Activated T-helper 1 cell treated with anti-CD3 and anti-CD28 coated beads, Interleukin-12 subunit alpha, Interleukin-12 subunit beta, Interleukin-2, Interleukin-4 antibody, amounts not matched to agents 30 ng/mL and 10 ng/mL and 1 ng/mL, durations not matched to agents 14 hours and 24 hours and 36 hours (primary cell): ENCODE results near the gene SIDT2. TPM values are rescaled to one million over a fixed set of nuclear protein-coding genes. Genes with fewer than 3 reads are reported as not detected.

Experiments used
- DNase-seq: peaks from one replicate; pipeline ENCODE4 v3.0.0; 2021; ENCODE audit warnings: low spot score
- H3K27ac Mint-ChIP-seq: one replicate; pipeline ENCODE4 v1.8.0; 2021; ENCODE audit warnings: mild to moderate bottlenecking, mixed read lengths
- H3K27me3 Mint-ChIP-seq: one replicate; pipeline ENCODE4 v1.8.0; 2022; ENCODE audit warnings: mild to moderate bottlenecking, moderate library complexity, mixed read lengths; ENCODE audit not compliant: insufficient read depth
- H3K36me3 Mint-ChIP-seq: one replicate; pipeline ENCODE4 v1.8.0; 2021; ENCODE audit warnings: low read depth, mixed read lengths
- H3K4me1 Mint-ChIP-seq: one replicate; pipeline ENCODE4 v1.8.0; 2021; ENCODE audit warnings: low read depth, mixed read lengths
- H3K4me3 Mint-ChIP-seq: one replicate; pipeline ENCODE4 v1.8.0; 2021; ENCODE audit warnings: mild to moderate bottlenecking, moderate library complexity, mixed read lengths
- H3K9me3 Mint-ChIP-seq: one replicate; pipeline ENCODE4 v1.8.0; 2021; ENCODE audit warnings: mixed read lengths
- intact Hi-C: fragments of 100-400 bp; cut with micrococcal nuclease; formaldehyde crosslinking; loops from one replicate; pipeline ENCODE4 v1.15.1; 2024
- total RNA-seq: library from RNA; stranded (reverse); gene quantifications from 2 replicates; pipeline ENCODE4 v1.2.3, GENCODE V29; 2022

Gene SIDT2
- total RNA-seq, 1 donor from 2014 or later, result 24.3 TPM

GRCh38 chr11:117229411-117229810 is 50.9 kb downstream of the SIDT2 start:
- Mint-ChIP-seq H3K27me3 (no peaks in the 10 kb centered on the region), H3K36me3 (peaks cover 40% of the 10 kb centered on the region), H3K4me1 (peaks cover 50% of the 10 kb centered on the region), H3K4me3 (peak overlapping the region; percentile 99), H3K27ac (peak overlapping the region; percentile 99), H3K9me3 (no peaks in the 10 kb centered on the region)
- no peak for DNase-seq
- intact Hi-C loops, result no loop called here

DNA sequence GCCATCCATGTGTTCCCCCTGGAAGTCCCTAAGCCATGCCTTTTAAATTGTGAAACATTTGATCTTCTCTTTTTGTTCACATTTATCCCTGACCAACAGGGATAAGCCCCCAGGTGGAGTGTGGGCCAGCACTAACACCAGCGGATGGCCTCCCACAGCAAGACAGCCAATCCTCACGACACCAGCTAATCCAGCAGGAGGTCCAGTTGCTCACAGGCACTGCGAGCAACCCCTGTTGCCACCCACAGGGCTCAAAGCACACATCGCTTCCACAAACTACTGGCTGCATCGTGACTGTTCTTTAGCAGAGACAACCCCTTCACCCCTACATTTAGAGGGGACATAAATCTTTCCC is 51.4 kb downstream of the SIDT2 start:
- intact Hi-C loops, result loop anchor here (1.0 to 5.0 kb wide), 12 partner anchors 52 to 1697 kb away; partner anchors contain the start of genes BCL9L, IL10RA, PAFAH1B2 and SIDT2
- Mint-ChIP-seq H3K36me3 (peaks cover 35% of the 10 kb centered on the region), H3K4me1 (peaks cover 51% of the 10 kb centered on the region), H3K4me3 (peak overlapping the region; percentile 99), H3K27ac (peak overlapping the region; percentile 99), H3K27me3 (no peaks in the 10 kb centered on the region), H3K9me3 (no peaks in the 10 kb centered on the region)
- no peak for DNase-seq

GRCh38 chr11:117230286-117230961 is 51.9 kb downstream of the SIDT2 start:
- Mint-ChIP-seq H3K27me3 (no peaks in the 10 kb centered on the region), H3K4me1 (peaks cover 51% of the 10 kb centered on the region), H3K27ac (peak overlapping the region; percentile 99), H3K9me3 (no peaks in the 10 kb centered on the region), H3K36me3 (peaks cover 32% of the 10 kb centered on the region), H3K4me3 (peak overlapping the region; percentile 99)
- DNase-seq, result peak; percentile 46
- intact Hi-C loops, result loop anchor here (1.0 to 5.0 kb wide), 12 partner anchors 52 to 1697 kb away; partner anchors contain the start of genes BCL9L, IL10RA, PAFAH1B2 and SIDT2

GRCh38 chr11:117230999-117231841 is 52.7 kb downstream of the SIDT2 start:
- no peaks in the 10 kb centered on the region for H3K9me3 Mint-ChIP-seq
- H3K27ac Mint-ChIP-seq, result peak overlapping the region; percentile 99
- H3K36me3 Mint-ChIP-seq, result peaks cover 29% of the 10 kb centered on the region
- H3K4me3 Mint-ChIP-seq, result peak overlapping the region; percentile 99
- intact Hi-C loops, result loop anchor here (1.0 to 5.0 kb wide), 12 partner anchors 53 to 1696 kb away; partner anchors contain the start of genes BCL9L, IL10RA, PAFAH1B2 and SIDT2
- peaks cover 50% of the 10 kb centered on the region for H3K4me1 Mint-ChIP-seq
- no peaks in the 10 kb centered on the region for H3K27me3 Mint-ChIP-seq
- no peak for DNase-seq

DNA sequence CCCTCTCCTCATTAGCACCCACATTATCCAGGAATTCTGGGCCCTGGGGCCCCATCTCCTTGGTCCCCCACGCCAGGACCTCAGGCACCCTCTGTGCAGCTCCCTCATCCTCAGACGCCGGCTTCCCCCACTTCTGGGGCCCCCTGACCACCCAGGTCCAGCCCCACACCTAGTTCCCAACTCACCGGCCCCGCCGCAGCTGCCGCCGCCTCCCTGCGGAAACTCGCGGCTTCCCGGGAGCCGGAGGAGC is 53.2 kb downstream of the SIDT2 start, which contains the start of gene PCSK7:
Gene PCSK7 (minus strand): TSS at position 232 of the 250 bp plus-strand sequence. CDS start 2,229 bp downstream, outside the sequence.
- DNase-seq, result no peak
- Mint-ChIP-seq H3K9me3 (no peaks in the 10 kb centered on the region), H3K27me3 (no peaks in the 10 kb centered on the region), H3K36me3 (peaks cover 23% of the 10 kb centered on the region), H3K4me3 (peak within 1 kb of the TSS; percentile 99), H3K4me1 (peaks cover 44% of the 10 kb centered on the region), H3K27ac (peak within 1 kb of the TSS; percentile 100)
- intact Hi-C loops, result loop anchor here (5.0 kb wide), 5 partner anchors 209 to 1696 kb away; partner anchors contain the start of genes BCL9L and IL10RA

DNA sequence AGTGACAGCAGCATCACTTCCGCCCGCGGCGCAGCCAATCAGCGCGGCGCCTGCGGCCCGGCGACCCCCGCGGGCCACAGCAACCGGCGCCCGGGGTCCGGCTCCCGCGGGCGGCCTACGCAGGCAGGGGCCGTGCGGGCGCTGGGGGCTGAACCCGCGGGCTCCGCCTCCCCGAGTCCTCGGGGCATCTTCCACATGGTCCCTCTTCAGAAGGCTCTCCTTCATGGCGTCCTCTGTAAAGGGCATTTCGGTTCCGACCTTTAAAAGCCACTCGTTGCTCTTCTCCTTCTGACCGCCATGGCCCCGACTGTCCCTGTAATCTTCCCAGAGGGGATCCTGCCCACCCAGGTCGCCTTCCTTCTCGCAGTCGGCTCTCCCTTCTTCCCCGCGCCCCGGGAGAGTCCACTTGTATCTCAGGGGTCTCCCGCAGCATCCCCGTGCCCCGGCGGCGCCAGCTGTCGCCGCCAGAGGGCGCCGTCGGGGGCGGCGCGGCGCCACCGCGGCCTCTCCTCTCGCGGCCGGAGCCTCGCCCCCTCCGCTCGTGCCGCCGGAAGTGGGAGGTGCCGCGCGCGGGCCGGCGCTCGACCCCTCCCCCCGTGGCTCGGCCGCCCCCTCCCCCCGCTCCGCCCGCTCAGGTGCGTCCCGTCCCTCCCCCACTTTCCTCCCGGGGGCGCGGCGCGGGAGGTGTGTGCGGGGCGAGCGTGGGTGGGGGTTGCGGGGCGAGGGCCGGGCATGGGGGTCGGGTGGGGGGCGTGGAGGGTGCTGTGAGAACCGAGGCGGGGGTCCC is 53.7 kb downstream of the SIDT2 start, which contains the start of gene RNF214:
Gene RNF214 (plus strand): TSS at position 580 of the 787 bp plus-strand sequence. CDS start 1,602 bp downstream, outside the sequence.
- Mint-ChIP-seq H3K27me3 (no peaks in the 10 kb centered on the region), H3K9me3 (no peaks in the 10 kb centered on the region), H3K36me3 (peaks cover 22% of the 10 kb centered on the region), H3K27ac (peak within 1 kb of the TSS; percentile 100), H3K4me1 (peaks cover 44% of the 10 kb centered on the region), H3K4me3 (peak within 1 kb of the TSS; percentile 99)
- DNase-seq, result peak; percentile 73
- intact Hi-C loops, result loop anchor here (5.0 kb wide), 5 partner anchors 210 to 1695 kb away; partner anchors contain the start of genes BCL9L and IL10RA

- Mint-ChIP-seq H3K4me3 (peak overlapping the region; percentile 87), H3K27ac (peak overlapping the region; percentile 89), H3K36me3 (peaks cover 17% of the 10 kb centered on the region), H3K9me3 (no peaks in the 10 kb centered on the region), H3K4me1 (peaks cover 43% of the 10 kb centered on the region), H3K27me3 (no peaks in the 10 kb centered on the region)
- intact Hi-C loops, result loop anchor here (5.0 kb wide), 5 partner anchors 211 to 1694 kb away; partner anchors contain the start of genes BCL9L and IL10RA
- DNase-seq, result no peak
Measured at GRCh38 chr11:117232911-117233409, 54.4 kb downstream of the SIDT2 start.

GRCh38 chr11:117238221-117238620 is 59.7 kb downstream of the SIDT2 start:
- Mint-ChIP-seq H3K4me1 (peaks cover 13% of the 10 kb centered on the region), H3K27me3 (no peaks in the 10 kb centered on the region), H3K9me3 (no peaks in the 10 kb centered on the region), H3K27ac (no peak overlapping the region), H3K4me3 (no peak overlapping the region), H3K36me3 (peaks cover 14% of the 10 kb centered on the region)
- intact Hi-C loops, result no loop called here
- DNase-seq, result no peak

DNA sequence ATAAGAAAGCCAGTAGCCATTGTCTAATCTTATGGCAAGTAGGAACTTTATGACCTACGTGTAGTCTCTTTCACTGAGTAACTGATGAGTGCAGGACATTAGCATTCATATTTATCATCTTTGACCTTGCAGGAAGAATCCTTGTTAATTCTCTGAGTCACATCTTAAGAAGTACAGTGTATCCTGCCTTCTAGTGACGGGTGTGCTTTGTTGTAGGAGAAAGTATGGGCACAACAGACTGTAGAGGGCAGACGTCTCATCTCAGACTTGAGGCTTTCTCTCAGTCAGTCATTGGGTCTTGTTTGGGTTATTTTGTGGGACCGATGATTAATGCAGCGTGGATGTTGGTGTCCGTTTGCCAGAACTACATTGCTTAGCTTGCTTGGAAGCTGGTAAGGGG is 60.8 kb downstream of the SIDT2 start:
- peaks cover 2% of the 10 kb centered on the region for H3K4me1 Mint-ChIP-seq
- no peaks in the 10 kb centered on the region for H3K27me3 Mint-ChIP-seq
- intact Hi-C loops, result no loop called here
- H3K4me3 Mint-ChIP-seq, result no peak overlapping the region
- no peak overlapping the region for H3K27ac Mint-ChIP-seq
- H3K36me3 Mint-ChIP-seq, result peaks cover 17% of the 10 kb centered on the region
- no peak for DNase-seq
- H3K9me3 Mint-ChIP-seq, result no peaks in the 10 kb centered on the region

Other genes starting within 250 kb of the SIDT2 start
- 49.9 and 54.2 TPM in 2 replicates for gene SIK3, start 80.3 kb upstream of the SIDT2 start, total RNA-seq
- gene PAFAH1B2, start 34.5 kb upstream of the SIDT2 start, total RNA-seq, result 71.8 and 83.6 TPM in 2 replicates
- 2.9 and 4.6 TPM in 2 replicates for gene TAGLN, start 20.6 kb downstream of the SIDT2 start, total RNA-seq
- 151 and 154 TPM in 2 replicates for gene PCSK7, start 53.3 kb downstream of the SIDT2 start, total RNA-seq
- gene RNF214, start 53.9 kb downstream of the SIDT2 start, total RNA-seq, result 18.5 and 26.3 TPM in 2 replicates
- 4.8 and 5.7 TPM in 2 replicates for gene BACE1-AS, start 112.6 kb downstream of the SIDT2 start, total RNA-seq
- gene BACE1, start 137.5 kb downstream of the SIDT2 start, total RNA-seq, result 0.13 and 0.27 TPM in 2 replicates
- 37.2 and 43.5 TPM in 2 replicates for gene CEP164, start 149.1 kb downstream of the SIDT2 start, total RNA-seq